SK-N-SH (cell line): ENCODE data around the gene MCM5. TPM values are rescaled to one million over a fixed set of nuclear protein-coding genes. Genes with fewer than 3 reads are reported as not detected.

Experiments
- CTCF ChIA-PET: fragments of 300-600, 350-600 bp; formaldehyde crosslinking; extraction: SDS; loops from one replicate; lab custom pipeline; 2021; lab: Yijun Ruan, JAX
- POLR2A ChIA-PET: fragments of 350-600 bp; sonication (Branson Sonifier 250); formaldehyde crosslinking; extraction: SDS; loops from one replicate; lab custom pipeline; 2020; ENCODE audit warnings: antibody characterized with exemption, inconsistent platforms; lab: Yijun Ruan, JAX
- DNase-seq: peaks from one replicate; pipeline ENCODE4 v3.0.0; 2012
- H2AFZ ChIP-seq: fragments of 200-600 bp; sonication (generic); 2 replicates; pipeline ENCODE4 v1.8.1; 2016; ENCODE audit warnings: antibody characterized with exemption, mild to moderate bottlenecking, low read depth
- H3F3A ChIP-seq: fragments of 200-600 bp; sonication (generic); replicated peaks from 2 replicates; pipeline ENCODE3; 2016; ENCODE audit warnings: antibody characterized with exemption, mild to moderate bottlenecking; ENCODE audit not compliant: insufficient read depth
- H3K27ac ChIP-seq, 2 experiments: fragments of 200-500 bp in 1 of 2; fragments of 200-600 bp in 1 of 2; sonication (Bioruptor generic) in 1 of 2; sonication (generic), shearing (Covaris generic) in 1 of 2; 2 replicates each; pipeline versions ENCODE4 v1.5.1 to v1.6.1; 2014 to 2016; ENCODE audit warnings: low read depth in 2 of 2, inconsistent platforms in 1 of 2, low read length in 1 of 2, mild to moderate bottlenecking in 1 of 2, mixed read lengths in 1 of 2
- H3K27me3 ChIP-seq: fragments of 200-600 bp; sonication (generic), shearing (Covaris generic); 2 replicates; pipeline ENCODE4 v1.6.1; 2016; ENCODE audit warnings: mixed run types; ENCODE audit not compliant: insufficient read depth
- H3K36me3 ChIP-seq, 2 experiments: fragments of 200-500 bp in 1 of 2; fragments of 200-600 bp in 1 of 2; sonication (Bioruptor generic) in 1 of 2; sonication (generic) in 1 of 2; replicated peaks in 1 of 2; 2 replicates each; pipeline versions ENCODE3 to v1.5.1; 2014 to 2016; ENCODE audit warnings: low read length in 1 of 2, mild to moderate bottlenecking in 1 of 2; ENCODE audit not compliant: insufficient read depth in 2 of 2, control insufficient read depth in 1 of 2
- H3K4me1 ChIP-seq, 2 experiments: fragments of 200-500 bp in 1 of 2; fragments of 200-600 bp in 1 of 2; sonication (Bioruptor generic) in 1 of 2; sonication (generic), shearing (Covaris generic) in 1 of 2; 2 replicates each; pipeline versions ENCODE4 v1.5.1 to v1.6.1; 2014 to 2016; ENCODE audit warnings: low read depth in 1 of 2, low read length in 1 of 2, mixed run types in 1 of 2; ENCODE audit not compliant: insufficient read depth in 2 of 2, control insufficient read depth in 1 of 2
- H3K4me2 ChIP-seq: fragments of 200-600 bp; sonication (generic), shearing (Covaris generic); 2 replicates; pipeline ENCODE4 v1.6.1; 2017; ENCODE audit warnings: mixed run types
- H3K4me3 ChIP-seq, 2 experiments: fragments of 200-500 bp in 1 of 2; fragments of 200-600 bp in 1 of 2; sonication (Bioruptor generic) in 1 of 2; sonication (generic), shearing (Covaris generic) in 1 of 2; 2 replicates each; pipeline versions ENCODE4 v1.5.1 to v1.8.1; 2014 to 2016; ENCODE audit warnings: low read depth in 2 of 2, inconsistent platforms in 1 of 2, low read length in 1 of 2, mild to moderate bottlenecking in 1 of 2, mixed read lengths in 1 of 2, moderate library complexity in 1 of 2
- H3K79me2 ChIP-seq: fragments of 200-600 bp; sonication (generic); 2 replicates; pipeline ENCODE4 v1.8.1; 2017; ENCODE audit warnings: mild to moderate bottlenecking; ENCODE audit not compliant: insufficient read depth
- H3K9ac ChIP-seq: fragments of 200-600 bp; sonication (generic); 2 replicates; pipeline ENCODE4 v1.6.1; 2017; ENCODE audit warnings: mixed run types
- H3K9me2 ChIP-seq: fragments of 200-600 bp; sonication (generic); 2 replicates; pipeline ENCODE4 v1.6.1; 2017; ENCODE audit warnings: mixed run types
- H3K9me3 ChIP-seq: fragments of 200-600 bp; sonication (generic); 2 replicates; pipeline ENCODE4 v1.6.1; 2017; ENCODE audit warnings: mixed run types, mild to moderate bottlenecking, moderate library complexity
- H4K20me1 ChIP-seq: fragments of 200-600 bp; sonication (generic); 2 replicates; pipeline ENCODE4 v1.6.1; 2017; ENCODE audit warnings: mild to moderate bottlenecking, mixed run types; ENCODE audit not compliant: insufficient read depth
- EP300 ChIP-seq, 2 experiments: IDR thresholded peaks; 2 replicates each; pipeline versions ENCODE4 v1.4.0 to v1.6.1; 2012; ENCODE audit warnings: borderline replicate concordance in 1 of 2, low read depth in 1 of 2, low read length in 1 of 2
- FOSL2 ChIP-seq: IDR thresholded peaks from 2 replicates; pipeline ENCODE4 v1.4.0; 2012; ENCODE audit warnings: low read depth, mild to moderate bottlenecking, moderate library complexity, borderline replicate concordance
- FOXM1 ChIP-seq: IDR thresholded peaks from 2 replicates; pipeline ENCODE4 v1.4.0; 2012; ENCODE audit warnings: low read depth, mild to moderate bottlenecking
- GATA2 ChIP-seq: sonication (generic); formaldehyde crosslinking; IDR thresholded peaks from 2 replicates; pipeline ENCODE4 v1.5.0; 2020; ENCODE audit warnings: mild to moderate bottlenecking, missing genetic modification reagents
- MXI1 ChIP-seq: IDR thresholded peaks from 2 replicates; pipeline ENCODE4 v1.6.1; 2012; ENCODE audit warnings: mild to moderate bottlenecking, low read depth, low read length, improper control_type of control experiment
- POLR2AphosphoS5 ChIP-seq: IDR thresholded peaks from 2 replicates; pipeline ENCODE4 v1.6.1; 2012; ENCODE audit warnings: low read depth, low read length
- RFX5 ChIP-seq: IDR thresholded peaks from 2 replicates; pipeline ENCODE4 v1.6.1; 2012; ENCODE audit warnings: mild to moderate bottlenecking, improper control_type of control experiment, low read length
- TAF1 ChIP-seq: IDR thresholded peaks from 2 replicates; pipeline ENCODE4 v1.6.1; 2012; ENCODE audit warnings: low read depth, mild to moderate bottlenecking, low read length, moderate library complexity, borderline replicate concordance
- TCF12 ChIP-seq: IDR thresholded peaks from 2 replicates; pipeline ENCODE4 v1.4.0; 2012
- YY1 ChIP-seq: IDR thresholded peaks from 2 replicates; pipeline ENCODE4 v1.4.0; 2012; ENCODE audit warnings: low read depth, mild to moderate bottlenecking
- WGBS: methylation state at CpG from one replicate; pipeline ENCODE4 v1.1.6; 2017; ENCODE audit warnings: low lambda C conversion rate; 5-methylcytosine and 5-hydroxymethylcytosine counted together
- polyA plus RNA-seq, 3 experiments: library from polyadenylated mRNA; depleted of rRNA; stranded (reverse); fragments of >200 nt; gene quantifications; 2 replicates each; pipeline ENCODE4 v1.2.3, GENCODE V29; 2012
- TF ChIP-seq, protein P1 (sequence below): fragments of 150-350 bp; IDR thresholded peaks from 2 replicates; pipeline ENCODE4 v1.6.1; 2016; ENCODE audit warnings: mild to moderate bottlenecking, low read depth, low read length
- TF ChIP-seq, protein P2 (sequence below): IDR thresholded peaks from 2 replicates; pipeline ENCODE4; 2012
- TF ChIP-seq, protein P3 (sequence below): IDR thresholded peaks from 2 replicates; pipeline ENCODE4 v1.4.0; 2012; ENCODE audit warnings: low read depth
- TF ChIP-seq, protein P4 (sequence below): IDR thresholded peaks from 2 replicates; pipeline ENCODE4 v1.4.0; 2012; ENCODE audit warnings: low read depth, borderline replicate concordance
- TF ChIP-seq, protein P5 (sequence below): IDR thresholded peaks from 2 replicates; pipeline ENCODE4 v1.4.0; 2012; ENCODE audit warnings: low read depth, borderline replicate concordance

MCM5 gene
- polyA plus RNA-seq, 1 of the 3 experiments (the other 2 are of a cell fraction), result 42.9 TPM

DNA sequence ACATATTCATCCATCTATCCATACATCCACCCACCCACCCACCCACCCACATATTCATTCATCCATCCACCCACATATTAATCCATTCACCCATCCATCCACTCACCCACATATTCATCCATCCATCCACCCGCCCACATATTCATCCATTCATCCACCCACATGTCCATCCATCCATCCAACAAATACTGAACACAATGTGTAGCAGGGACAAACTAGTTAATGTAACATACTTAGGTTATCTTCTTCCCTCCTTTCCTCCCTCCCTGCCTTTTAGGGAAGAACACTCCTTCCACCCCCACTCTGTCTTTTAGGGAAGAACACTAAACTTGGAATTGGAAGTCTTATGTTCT, 39.4 kb downstream of the MCM5 start (continued):
- TF ChIP-seq, protein P1, sequence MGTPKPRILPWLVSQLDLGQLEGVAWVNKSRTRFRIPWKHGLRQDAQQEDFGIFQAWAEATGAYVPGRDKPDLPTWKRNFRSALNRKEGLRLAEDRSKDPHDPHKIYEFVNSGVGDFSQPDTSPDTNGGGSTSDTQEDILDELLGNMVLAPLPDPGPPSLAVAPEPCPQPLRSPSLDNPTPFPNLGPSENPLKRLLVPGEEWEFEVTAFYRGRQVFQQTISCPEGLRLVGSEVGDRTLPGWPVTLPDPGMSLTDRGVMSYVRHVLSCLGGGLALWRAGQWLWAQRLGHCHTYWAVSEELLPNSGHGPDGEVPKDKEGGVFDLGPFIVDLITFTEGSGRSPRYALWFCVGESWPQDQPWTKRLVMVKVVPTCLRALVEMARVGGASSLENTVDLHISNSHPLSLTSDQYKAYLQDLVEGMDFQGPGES, result no peak
- TF ChIP-seq, protein P2, sequence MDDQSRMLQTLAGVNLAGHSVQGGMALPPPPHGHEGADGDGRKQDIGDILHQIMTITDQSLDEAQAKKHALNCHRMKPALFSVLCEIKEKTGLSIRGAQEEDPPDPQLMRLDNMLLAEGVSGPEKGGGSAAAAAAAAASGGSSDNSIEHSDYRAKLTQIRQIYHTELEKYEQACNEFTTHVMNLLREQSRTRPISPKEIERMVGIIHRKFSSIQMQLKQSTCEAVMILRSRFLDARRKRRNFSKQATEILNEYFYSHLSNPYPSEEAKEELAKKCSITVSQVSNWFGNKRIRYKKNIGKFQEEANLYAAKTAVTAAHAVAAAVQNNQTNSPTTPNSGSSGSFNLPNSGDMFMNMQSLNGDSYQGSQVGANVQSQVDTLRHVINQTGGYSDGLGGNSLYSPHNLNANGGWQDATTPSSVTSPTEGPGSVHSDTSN, result no peak
- TF ChIP-seq MXI1, result no peak

DNA sequence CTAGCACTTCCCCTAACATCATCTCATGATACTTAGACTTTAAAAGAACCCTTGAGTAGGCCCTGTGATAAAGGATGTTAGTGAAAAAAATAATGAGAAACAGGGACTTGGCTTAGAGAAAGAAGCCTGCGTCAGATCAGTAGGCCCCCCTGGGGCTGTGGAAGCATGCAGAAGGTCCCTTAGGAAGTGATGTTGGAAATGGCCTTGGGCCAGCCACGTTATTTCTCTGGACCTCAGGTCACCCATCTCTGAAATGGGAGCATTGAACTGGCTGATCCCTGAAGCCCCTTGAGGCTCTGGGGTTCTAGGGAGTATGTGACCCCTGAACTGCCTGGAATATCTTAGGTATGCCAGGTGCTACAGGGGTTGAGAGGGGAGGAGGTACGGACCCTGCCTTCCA, 40.2 kb downstream of the MCM5 start:
- Histone ChIP-seq H4K20me1 (no peaks in the 10 kb centered on the region), H3K9me3 (no peaks in the 10 kb centered on the region), H2AFZ (no peak overlapping the region), H3K4me3 (no peak overlapping the region), H3K9me2 (no peaks in the 10 kb centered on the region), H3K4me1 (no peaks in the 10 kb centered on the region; a peak in 1 of 4 replicates), H3K27ac (no peak overlapping the region), H3K4me2 (no peak overlapping the region), H3K79me2 (no peaks in the 10 kb centered on the region), H3K36me3 (no peaks in the 10 kb centered on the region), H3K27me3 (no peaks in the 10 kb centered on the region), H3K9ac (no peak overlapping the region), H3F3A (no peaks in the 10 kb centered on the region)
- TF ChIP-seq, protein P3, sequence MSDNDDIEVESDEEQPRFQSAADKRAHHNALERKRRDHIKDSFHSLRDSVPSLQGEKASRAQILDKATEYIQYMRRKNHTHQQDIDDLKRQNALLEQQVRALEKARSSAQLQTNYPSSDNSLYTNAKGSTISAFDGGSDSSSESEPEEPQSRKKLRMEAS, result no peak
- TF ChIP-seq FOSL2, result no peak
- TF ChIP-seq, protein P4, sequence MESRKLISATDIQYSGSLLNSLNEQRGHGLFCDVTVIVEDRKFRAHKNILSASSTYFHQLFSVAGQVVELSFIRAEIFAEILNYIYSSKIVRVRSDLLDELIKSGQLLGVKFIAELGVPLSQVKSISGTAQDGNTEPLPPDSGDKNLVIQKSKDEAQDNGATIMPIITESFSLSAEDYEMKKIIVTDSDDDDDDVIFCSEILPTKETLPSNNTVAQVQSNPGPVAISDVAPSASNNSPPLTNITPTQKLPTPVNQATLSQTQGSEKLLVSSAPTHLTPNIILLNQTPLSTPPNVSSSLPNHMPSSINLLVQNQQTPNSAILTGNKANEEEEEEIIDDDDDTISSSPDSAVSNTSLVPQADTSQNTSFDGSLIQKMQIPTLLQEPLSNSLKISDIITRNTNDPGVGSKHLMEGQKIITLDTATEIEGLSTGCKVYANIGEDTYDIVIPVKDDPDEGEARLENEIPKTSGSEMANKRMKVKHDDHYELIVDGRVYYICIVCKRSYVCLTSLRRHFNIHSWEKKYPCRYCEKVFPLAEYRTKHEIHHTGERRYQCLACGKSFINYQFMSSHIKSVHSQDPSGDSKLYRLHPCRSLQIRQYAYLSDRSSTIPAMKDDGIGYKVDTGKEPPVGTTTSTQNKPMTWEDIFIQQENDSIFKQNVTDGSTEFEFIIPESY, result no peak
- POLR2A ChIA-PET, result no interaction called here
- 85% methylated on average over 3 of the region's 3 CpGs for WGBS
- DNase-seq, result no peak
- CTCF ChIA-PET, result no interaction called here

DNA sequence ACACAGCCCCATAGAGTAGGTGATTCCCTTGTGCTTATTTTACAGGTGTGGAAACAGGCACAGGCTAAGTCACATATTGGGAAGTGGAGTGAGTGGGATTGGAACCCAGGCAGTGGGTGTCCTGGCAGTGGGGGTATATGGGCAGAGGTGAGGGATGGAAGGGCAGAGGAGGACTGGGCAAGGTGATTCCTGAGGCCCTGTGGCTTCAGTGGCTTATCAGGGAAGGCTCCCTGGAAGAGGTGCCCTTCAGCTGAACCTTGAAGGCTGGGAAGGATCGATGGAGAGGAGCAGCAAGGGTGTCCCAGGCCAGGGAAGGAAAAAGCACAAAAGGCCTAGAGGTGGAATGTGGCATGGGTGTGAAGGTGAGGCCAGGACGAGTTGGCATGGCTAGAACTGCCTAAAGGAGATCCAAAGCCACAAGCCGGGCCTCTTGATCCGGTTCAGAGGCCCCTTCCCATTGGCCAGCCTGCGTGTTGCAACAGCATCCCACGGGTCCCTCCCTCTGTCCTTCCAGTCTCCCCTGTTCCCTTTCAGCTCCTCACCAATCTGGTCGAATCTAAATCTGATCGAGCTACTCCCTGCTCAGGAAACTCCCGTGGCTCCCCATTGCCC, 41.7 kb downstream of the MCM5 start:
- WGBS, result 92% methylated on average over 9 of the region's 9 CpGs
- no peak for DNase-seq
- Histone ChIP-seq H3K9me3 (no peaks in the 10 kb centered on the region), H3K36me3 (no peaks in the 10 kb centered on the region), H3K27ac (no peak overlapping the region), H3K4me1 (peaks cover 0 to 10% of the 10 kb centered on the region in 2 experiments; a peak in 3 of 4 replicates), H2AFZ (no peak overlapping the region), H3K27me3 (no peaks in the 10 kb centered on the region), H3K9ac (no peak overlapping the region), H3K79me2 (no peaks in the 10 kb centered on the region), H3F3A (peaks cover 3% of the 10 kb centered on the region), H4K20me1 (no peaks in the 10 kb centered on the region), H3K4me3 (no peak overlapping the region), H3K4me2 (no peak overlapping the region), H3K9me2 (no peaks in the 10 kb centered on the region)
- ChIA-PET CTCF (interaction anchor here (0.6 to 1.4 kb wide), 4 partner anchors 10 to 142 kb away, joined by 3 to 4 read pairs (median 3); no protein-coding TSS in a partner anchor), POLR2A (no interaction called here)
- TF ChIP-seq MXI1 (no peak), RFX5 (no peak), FOSL2 (no peak), GATA2 (no peak), POLR2AphosphoS5 (no peak), FOXM1 (no peak), YY1 (no peak), TCF12 (no peak), TAF1 (no peak), EP300 (IDR thresholded peaks at IDR 0.05; ENCODE audit: borderline replicate concordance in 1 of 2, low read depth in 1 of 2, low read length in 1 of 2) (no peak)
- TF ChIP-seq, protein P3, result no peak
- TF ChIP-seq, protein P5, sequence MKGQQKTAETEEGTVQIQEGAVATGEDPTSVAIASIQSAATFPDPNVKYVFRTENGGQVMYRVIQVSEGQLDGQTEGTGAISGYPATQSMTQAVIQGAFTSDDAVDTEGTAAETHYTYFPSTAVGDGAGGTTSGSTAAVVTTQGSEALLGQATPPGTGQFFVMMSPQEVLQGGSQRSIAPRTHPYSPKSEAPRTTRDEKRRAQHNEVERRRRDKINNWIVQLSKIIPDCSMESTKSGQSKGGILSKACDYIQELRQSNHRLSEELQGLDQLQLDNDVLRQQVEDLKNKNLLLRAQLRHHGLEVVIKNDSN, result no peak
